Measurements from ENCODE around the gene KSR1.

Gene KSR1

GRCh38 chr17:27555339-27555738 is 99.1 kb downstream of the KSR1 start:
- TF ChIP-seq PPARA (CRISPR knock-in tag; IDR thresholded peaks at IDR 0.05; ENCODE audit: borderline replicate concordance) (no peak), CSRNP3 (CRISPR knock-in tag; IDR thresholded peaks at IDR 0.05) (no peak), ZNF70 (CRISPR knock-in tag; IDR thresholded peaks at IDR 0.05) (no peak), ARNTL (CRISPR knock-in tag; IDR thresholded peaks at IDR 0.05; ENCODE audit: borderline replicate concordance, low read depth) (no peak), TCF4 (CRISPR knock-in tag; IDR thresholded peaks at IDR 0.05; ENCODE audit: borderline replicate concordance) (no peak), CREB5 (CRISPR knock-in tag; IDR thresholded peaks at IDR 0.05; ENCODE audit: low read depth) (no peak), POU6F1 (CRISPR knock-in tag; IDR thresholded peaks at IDR 0.05; ENCODE audit: borderline replicate concordance, low read depth) (no peak), GLIS3 (CRISPR knock-in tag; IDR thresholded peaks at IDR 0.05) (no peak), RARB (CRISPR knock-in tag; IDR thresholded peaks at IDR 0.05) (no peak), ZFP3 (CRISPR knock-in tag; IDR thresholded peaks at IDR 0.05) (no peak), TOX (CRISPR knock-in tag; IDR thresholded peaks at IDR 0.05; ENCODE audit: borderline replicate concordance) (no peak), ZNF8 (CRISPR knock-in tag; IDR thresholded peaks at IDR 0.05) (no peak), ZC3H10 (CRISPR knock-in tag; IDR thresholded peaks at IDR 0.05) (no peak)
- no peak for ATAC-seq

- ATAC-seq: no peak
- TF ChIP-seq TOX (CRISPR knock-in tag; IDR thresholded peaks at IDR 0.05; ENCODE audit: borderline replicate concordance) (no peak), ZNF565 (CRISPR knock-in tag; conservative IDR thresholded peaks at IDR 0.05; ENCODE audit: low read depth) (no peak), PPARA (CRISPR knock-in tag; IDR thresholded peaks at IDR 0.05; ENCODE audit: borderline replicate concordance) (no peak), POU6F1 (CRISPR knock-in tag; IDR thresholded peaks at IDR 0.05; ENCODE audit: borderline replicate concordance, low read depth) (no peak), TSHZ2 (CRISPR knock-in tag; IDR thresholded peaks at IDR 0.05) (no peak), ZNF70 (CRISPR knock-in tag; IDR thresholded peaks at IDR 0.05) (no peak), ARNTL (CRISPR knock-in tag; IDR thresholded peaks at IDR 0.05; ENCODE audit: borderline replicate concordance, low read depth) (no peak), ZFP3 (CRISPR knock-in tag; IDR thresholded peaks at IDR 0.05) (no peak), ESRRG (CRISPR knock-in tag; IDR thresholded peaks at IDR 0.05) (no peak), TCF4 (CRISPR knock-in tag; IDR thresholded peaks at IDR 0.05; ENCODE audit: borderline replicate concordance) (no peak), CREB5 (CRISPR knock-in tag; IDR thresholded peaks at IDR 0.05; ENCODE audit: low read depth) (no peak), BACH2 (CRISPR knock-in tag; IDR thresholded peaks at IDR 0.05; ENCODE audit: borderline replicate concordance) (no peak), PATZ1 (CRISPR knock-in tag; IDR thresholded peaks at IDR 0.05; ENCODE audit: borderline replicate concordance) (no peak), ZNF8 (CRISPR knock-in tag; IDR thresholded peaks at IDR 0.05) (no peak), CSDC2 (CRISPR knock-in tag; IDR thresholded peaks at IDR 0.05) (no peak), ISL1 (CRISPR knock-in tag; IDR thresholded peaks at IDR 0.05) (no peak), ZFP30 (CRISPR knock-in tag; IDR thresholded peaks at IDR 0.05) (no peak), ZC3H10 (CRISPR knock-in tag; IDR thresholded peaks at IDR 0.05) (no peak), GLIS3 (CRISPR knock-in tag; IDR thresholded peaks at IDR 0.05) (no peak), OSR1 (CRISPR knock-in tag; IDR thresholded peaks at IDR 0.05) (no peak)
These were observed 102.1 kb downstream of the KSR1 start for GRCh38 chr17:27558341-27558740.

Measured in SK-N-SH treated with all-trans-retinoic acid at 6 μM for 48 hours (cell line).